ENCODE data around the gene A3GALT2.

Gene A3GALT2

GRCh38 chr1:33263890-33264504 lies 56.9 kb downstream of the A3GALT2 start:
- TF ChIP-seq, protein P1, sequence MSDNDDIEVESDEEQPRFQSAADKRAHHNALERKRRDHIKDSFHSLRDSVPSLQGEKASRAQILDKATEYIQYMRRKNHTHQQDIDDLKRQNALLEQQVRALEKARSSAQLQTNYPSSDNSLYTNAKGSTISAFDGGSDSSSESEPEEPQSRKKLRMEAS (IDR thresholded peaks at IDR 0.05; ENCODE audit: low read depth, low read length), result no peak
- TF ChIP-seq POLR2A (IDR thresholded peaks at IDR 0.05; ENCODE audit: extremely low read depth, insufficient read length), result no peak
- TF ChIP-seq MYC (IDR thresholded peaks at IDR 0.05; ENCODE audit: low read depth, low read length), result no peak
- TF ChIP-seq, protein P2, sequence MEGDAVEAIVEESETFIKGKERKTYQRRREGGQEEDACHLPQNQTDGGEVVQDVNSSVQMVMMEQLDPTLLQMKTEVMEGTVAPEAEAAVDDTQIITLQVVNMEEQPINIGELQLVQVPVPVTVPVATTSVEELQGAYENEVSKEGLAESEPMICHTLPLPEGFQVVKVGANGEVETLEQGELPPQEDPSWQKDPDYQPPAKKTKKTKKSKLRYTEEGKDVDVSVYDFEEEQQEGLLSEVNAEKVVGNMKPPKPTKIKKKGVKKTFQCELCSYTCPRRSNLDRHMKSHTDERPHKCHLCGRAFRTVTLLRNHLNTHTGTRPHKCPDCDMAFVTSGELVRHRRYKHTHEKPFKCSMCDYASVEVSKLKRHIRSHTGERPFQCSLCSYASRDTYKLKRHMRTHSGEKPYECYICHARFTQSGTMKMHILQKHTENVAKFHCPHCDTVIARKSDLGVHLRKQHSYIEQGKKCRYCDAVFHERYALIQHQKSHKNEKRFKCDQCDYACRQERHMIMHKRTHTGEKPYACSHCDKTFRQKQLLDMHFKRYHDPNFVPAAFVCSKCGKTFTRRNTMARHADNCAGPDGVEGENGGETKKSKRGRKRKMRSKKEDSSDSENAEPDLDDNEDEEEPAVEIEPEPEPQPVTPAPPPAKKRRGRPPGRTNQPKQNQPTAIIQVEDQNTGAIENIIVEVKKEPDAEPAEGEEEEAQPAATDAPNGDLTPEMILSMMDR (IDR thresholded peaks at IDR 0.05; ENCODE audit: low read depth, low read length), result no peak
- DNase-seq (ENCODE audit: low read depth), result no peak
- H3K4me3 ChIP-seq (ENCODE audit: low read depth, low read length), result no peak overlapping the region

GRCh38 chr1:33261344-33261743 lies 59.6 kb downstream of the A3GALT2 start:
- H3K4me3 ChIP-seq (ENCODE audit: low read depth, low read length), result no peak overlapping the region
- TF ChIP-seq POLR2A (IDR thresholded peaks at IDR 0.05; ENCODE audit: extremely low read depth, insufficient read length) (no peak), MYC (IDR thresholded peaks at IDR 0.05; ENCODE audit: low read depth, low read length) (no peak)
- TF ChIP-seq, protein P1 (IDR thresholded peaks at IDR 0.05; ENCODE audit: low read depth, low read length), result no peak
- TF ChIP-seq, protein P2 (IDR thresholded peaks at IDR 0.05; ENCODE audit: low read depth, low read length), result no peak
- no peak for DNase-seq (ENCODE audit: low read depth)

GRCh38 chr1:33260439-33260838 lies 60.5 kb downstream of the A3GALT2 start:
- TF ChIP-seq POLR2A (IDR thresholded peaks at IDR 0.05; ENCODE audit: extremely low read depth, insufficient read length) (no peak), MYC (IDR thresholded peaks at IDR 0.05; ENCODE audit: low read depth, low read length) (no peak)
- TF ChIP-seq, protein P2 (IDR thresholded peaks at IDR 0.05; ENCODE audit: low read depth, low read length), result no peak
- H3K4me3 ChIP-seq (ENCODE audit: low read depth, low read length), result no peak overlapping the region
- DNase-seq (ENCODE audit: low read depth), result no peak

- DNase-seq (ENCODE audit: low read depth), result no peak
- H3K4me3 ChIP-seq (ENCODE audit: low read depth, low read length), result no peak overlapping the region
- TF ChIP-seq, protein P1 (IDR thresholded peaks at IDR 0.05; ENCODE audit: low read depth, low read length), result no peak
- no peak for TF ChIP-seq POLR2A (IDR thresholded peaks at IDR 0.05; ENCODE audit: extremely low read depth, insufficient read length)
- TF ChIP-seq, protein P2 (IDR thresholded peaks at IDR 0.05; ENCODE audit: low read depth, low read length), result no peak
- TF ChIP-seq MYC (IDR thresholded peaks at IDR 0.05; ENCODE audit: low read depth, low read length), result no peak
Measured at GRCh38 chr1:33259879-33260278, 61.0 kb downstream of the A3GALT2 start.

GRCh38 chr1:33258788-33259274 lies 62.1 kb downstream of the A3GALT2 start:
- H3K4me3 ChIP-seq (ENCODE audit: low read depth, low read length), result no peak overlapping the region
- TF ChIP-seq, protein P1 (IDR thresholded peaks at IDR 0.05; ENCODE audit: low read depth, low read length), result no peak
- TF ChIP-seq, protein P2 (IDR thresholded peaks at IDR 0.05; ENCODE audit: low read depth, low read length), result no peak
- no peak for TF ChIP-seq MYC (IDR thresholded peaks at IDR 0.05; ENCODE audit: low read depth, low read length)
- TF ChIP-seq POLR2A (IDR thresholded peaks at IDR 0.05; ENCODE audit: extremely low read depth, insufficient read length), result no peak
- no peak for DNase-seq (ENCODE audit: low read depth)

Data from NB4 (cell line).